CMK (cell line): ENCODE results near the gene LRP1.

Experiments
- DNase-seq: peaks from one replicate; pipeline ENCODE4 v3.0.0-alpha.2; 2010; ENCODE audit warnings: low read depth

LRP1 gene

DNA sequence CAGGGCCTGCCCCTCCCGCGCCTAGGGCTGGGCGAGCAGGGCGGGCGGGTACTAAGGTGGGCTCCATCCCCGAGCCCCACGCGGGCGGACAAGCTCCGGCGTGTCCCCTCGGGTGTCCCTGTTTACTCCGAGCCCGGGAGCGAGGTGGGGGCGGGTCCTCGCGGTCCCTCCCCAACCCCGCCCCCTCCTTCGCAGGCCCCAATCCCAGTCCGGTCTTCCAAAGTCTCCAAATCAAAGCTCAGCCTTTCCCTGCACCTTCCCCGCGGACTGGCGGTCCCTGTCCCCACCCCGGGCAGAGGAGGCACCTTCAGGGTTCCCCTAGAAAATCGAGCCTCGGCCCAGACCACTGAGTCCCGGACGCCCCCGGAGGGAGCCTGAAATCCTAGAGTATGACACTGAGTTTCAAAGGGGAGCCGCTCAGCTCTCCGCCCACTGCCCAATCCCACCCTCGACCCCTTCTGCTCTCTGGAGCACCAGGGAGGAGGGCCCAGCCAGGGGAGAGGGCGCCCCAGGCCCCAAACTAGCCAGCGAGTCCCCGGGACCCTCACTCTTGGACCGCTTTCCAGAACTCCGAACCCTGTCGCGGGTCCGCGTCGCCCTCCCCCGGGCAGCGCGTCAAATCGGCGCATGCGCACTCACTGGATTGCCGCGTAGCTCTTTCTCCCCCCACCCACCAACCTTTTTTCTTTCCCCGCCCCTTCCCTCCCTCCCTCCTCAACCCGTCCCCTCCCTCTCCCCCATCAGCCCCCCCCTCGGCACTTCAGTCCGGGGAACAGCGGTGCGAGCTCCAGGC is at the start of gene LRP1:
TSS of gene LRP1 (plus strand) at position 758 of the 793 bp plus-strand sequence. CDS start 482 bp downstream, outside the sequence.
- no peak for DNase-seq

DNA sequence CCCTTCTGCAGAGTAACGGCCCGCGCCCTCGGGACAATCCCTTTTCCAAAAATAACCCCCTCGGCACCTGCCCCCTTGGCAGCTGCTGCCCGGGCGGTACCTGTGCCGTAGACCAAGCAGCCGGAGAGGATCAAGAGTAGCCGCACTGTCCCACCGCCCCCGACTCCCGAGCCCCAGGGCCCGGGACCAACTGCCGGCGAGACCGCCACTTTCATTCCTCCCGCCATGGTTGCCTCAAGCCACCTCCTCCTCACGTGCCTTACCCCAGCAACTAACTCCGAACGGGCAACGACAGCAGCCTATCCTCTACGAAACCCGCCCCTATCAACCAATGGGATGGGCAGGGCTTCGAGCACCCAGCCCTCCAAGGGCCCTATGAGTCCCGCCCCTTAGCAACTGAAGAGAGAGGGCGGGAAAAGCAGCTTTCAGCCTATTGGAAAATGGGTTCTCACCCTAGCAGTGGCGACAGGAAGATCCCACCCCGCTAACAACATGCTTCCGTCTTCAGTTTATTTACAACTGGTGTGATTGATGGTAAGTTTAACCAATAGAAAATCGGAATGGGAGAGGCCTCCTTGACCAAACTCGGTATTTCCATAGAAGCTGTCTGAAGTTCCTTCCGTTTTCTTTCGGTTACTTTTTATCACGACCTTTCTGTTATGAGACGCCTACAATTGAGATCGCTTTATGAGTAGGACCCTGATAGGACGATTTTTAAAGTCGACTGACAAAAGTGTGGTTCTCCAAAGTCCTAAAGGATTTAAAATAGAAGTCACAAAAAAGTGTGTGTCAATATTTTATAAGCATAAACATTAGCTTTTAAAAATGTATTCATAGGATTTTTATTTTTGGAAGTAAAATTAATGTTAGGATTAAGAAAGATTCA is 49.5 kb upstream of the LRP1 start, which contains the start of gene NEMP1:
TSS of gene NEMP1 (minus strand) at position 273 of the 886 bp plus-strand sequence. CDS start at position 227, 46 bp downstream.
- peak; percentile 98 for DNase-seq

DNA sequence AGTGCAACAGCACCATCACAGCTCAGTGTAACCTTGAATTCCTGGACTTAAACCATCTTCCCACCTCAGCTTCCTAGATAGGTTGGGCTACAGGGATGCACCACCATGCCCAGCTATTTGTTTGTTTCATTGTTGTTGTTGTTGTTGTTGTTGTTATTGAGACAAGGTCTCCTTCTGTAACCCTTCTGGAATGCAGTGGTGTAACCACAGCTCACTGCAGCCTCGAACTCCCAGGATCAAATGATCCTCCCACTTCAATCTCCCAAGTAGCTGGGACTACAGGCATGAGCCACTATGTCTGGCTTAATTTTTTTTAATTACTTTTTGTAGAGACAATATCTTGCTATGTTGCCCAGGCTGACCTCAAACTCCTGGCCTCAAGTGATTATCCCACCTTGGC is 48.5 kb upstream of the LRP1 start:
- no peak for DNase-seq

DNA sequence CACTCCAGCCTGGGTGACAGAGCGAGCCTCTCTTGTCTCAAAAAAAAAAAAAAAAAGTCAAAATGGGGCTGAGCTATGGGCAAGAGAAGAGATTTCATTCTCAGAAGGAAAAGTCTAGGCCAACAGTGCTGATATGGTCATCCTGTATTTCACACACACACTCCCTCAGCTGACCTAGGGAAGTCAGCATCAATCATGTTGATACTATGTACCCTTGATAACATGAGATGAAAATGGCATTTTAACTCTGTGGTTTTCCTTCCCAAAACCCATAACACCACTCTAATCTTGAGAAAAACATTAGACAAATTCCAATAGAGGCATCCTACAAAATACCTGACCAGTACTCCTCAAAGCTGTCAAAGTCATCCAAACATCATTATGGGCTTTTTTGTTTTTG is 47.4 kb upstream of the LRP1 start:
- DNase-seq, result no peak

DNA sequence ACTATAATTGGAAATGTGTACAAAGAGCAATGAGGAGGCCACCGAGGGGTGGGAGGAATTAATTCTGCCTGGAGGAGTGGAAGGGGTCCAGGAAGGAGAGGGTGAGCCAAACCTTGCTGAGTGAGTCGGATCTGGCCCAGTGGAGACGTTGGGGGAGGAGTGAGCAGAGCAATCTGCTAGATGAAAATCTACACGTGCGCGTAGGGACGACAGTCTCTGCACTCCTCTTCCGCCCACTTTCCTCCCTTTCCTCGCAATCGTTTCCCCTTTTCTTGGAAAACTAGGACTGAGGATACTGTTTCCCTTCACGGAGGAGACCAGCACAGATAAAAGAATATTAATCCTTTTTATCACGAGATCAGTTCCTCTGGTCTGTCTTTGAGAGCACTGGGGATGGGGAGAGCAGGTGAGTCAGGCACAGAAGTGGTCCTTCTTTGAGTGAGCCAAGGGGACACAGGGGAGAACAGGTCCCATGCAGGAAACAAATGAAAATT is 42.2 kb upstream of the LRP1 start:
- DNase-seq, result no peak

DNA sequence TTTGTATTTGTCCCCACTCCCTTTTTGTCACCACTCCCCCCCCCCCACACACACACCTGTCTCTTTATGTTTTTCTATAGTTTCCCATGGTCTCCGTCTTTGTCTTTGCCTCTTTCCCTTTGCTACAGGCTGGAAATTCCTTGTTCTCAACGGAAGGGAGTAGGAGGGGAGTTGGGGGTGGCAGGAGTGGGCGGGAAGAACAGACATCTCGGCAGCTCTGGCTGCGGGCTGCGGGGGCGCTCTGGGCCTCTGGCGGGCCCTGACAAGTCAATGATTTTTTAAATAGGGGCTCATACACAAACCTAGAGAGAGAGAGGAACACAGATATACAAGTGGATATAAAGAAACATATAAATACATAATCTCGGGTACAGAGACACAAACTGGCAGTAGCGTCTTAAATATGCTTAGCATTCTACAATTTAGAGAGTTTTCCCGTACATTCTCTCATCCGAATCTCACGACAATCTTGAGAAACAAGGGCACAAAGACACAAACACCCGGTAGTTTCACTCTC is 41.7 kb upstream of the LRP1 start:
- no peak for DNase-seq

DNA sequence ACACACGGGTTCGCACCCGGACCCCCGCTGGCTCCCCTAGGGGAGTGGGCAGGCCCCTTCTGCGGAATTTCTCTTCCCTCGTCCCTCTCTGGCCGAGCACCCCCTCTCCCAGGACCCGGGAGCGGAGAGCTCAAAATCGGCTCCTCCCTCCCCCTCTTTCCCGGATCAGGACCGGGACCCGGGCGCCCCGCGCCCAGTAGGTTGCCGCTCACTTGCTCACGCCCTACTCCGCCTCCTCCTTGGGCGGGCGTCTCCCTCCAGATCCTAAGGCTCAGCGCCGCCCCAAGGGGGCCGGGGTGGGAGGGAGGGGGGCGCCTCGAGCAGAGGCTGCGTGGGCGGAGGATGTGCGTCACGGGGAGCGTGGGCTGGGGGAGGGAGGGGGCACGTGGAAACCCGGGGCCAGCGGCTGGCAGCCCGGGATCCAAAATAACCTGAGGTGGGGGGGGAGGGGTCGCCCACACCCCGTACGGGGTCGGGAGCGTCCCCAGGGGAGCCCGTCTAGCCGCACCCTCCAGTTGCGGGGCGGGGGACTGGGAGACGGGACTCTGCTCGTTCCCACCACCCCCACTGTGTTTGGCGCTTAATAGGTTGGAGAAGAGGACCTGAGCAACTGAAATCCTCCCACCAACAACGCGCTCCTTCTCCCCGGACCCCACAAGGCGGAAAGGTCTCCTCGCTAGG is 41.1 kb upstream of the LRP1 start:
- DNase-seq, result peak; percentile 80

DNA sequence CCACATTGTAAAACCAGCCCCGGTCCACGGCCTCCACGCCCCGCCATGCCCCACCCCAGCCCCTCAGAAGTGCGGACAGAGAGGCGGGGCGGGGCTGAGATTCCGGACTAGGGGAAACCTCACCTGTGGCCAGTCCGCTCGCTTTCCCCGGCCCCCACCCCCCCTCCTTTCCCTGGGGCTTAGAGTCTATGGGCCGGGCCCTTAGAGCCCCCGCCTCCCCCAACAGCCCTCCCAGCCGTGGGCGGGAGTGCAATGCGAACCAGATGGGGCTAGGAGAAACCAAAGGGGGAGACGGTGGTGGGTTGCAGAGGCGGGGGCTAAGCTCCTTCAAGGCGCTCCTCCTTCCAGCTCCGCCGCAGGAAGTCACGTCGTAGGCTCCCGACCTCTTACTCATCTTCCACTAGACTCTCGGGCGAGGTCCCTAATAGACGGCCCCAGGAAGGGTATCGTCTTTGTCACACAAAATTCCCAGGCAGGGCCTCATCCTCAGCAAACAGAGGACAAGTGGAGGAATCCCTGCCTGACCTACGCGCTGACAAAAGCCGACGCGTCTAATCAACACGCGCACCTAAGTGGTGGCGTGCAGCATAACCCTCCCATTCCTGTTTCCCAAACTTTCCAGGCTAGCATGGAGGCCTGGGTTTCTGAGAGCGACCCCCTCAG is 40.5 kb upstream of the LRP1 start:
- peak; percentile 83 for DNase-seq

DNA sequence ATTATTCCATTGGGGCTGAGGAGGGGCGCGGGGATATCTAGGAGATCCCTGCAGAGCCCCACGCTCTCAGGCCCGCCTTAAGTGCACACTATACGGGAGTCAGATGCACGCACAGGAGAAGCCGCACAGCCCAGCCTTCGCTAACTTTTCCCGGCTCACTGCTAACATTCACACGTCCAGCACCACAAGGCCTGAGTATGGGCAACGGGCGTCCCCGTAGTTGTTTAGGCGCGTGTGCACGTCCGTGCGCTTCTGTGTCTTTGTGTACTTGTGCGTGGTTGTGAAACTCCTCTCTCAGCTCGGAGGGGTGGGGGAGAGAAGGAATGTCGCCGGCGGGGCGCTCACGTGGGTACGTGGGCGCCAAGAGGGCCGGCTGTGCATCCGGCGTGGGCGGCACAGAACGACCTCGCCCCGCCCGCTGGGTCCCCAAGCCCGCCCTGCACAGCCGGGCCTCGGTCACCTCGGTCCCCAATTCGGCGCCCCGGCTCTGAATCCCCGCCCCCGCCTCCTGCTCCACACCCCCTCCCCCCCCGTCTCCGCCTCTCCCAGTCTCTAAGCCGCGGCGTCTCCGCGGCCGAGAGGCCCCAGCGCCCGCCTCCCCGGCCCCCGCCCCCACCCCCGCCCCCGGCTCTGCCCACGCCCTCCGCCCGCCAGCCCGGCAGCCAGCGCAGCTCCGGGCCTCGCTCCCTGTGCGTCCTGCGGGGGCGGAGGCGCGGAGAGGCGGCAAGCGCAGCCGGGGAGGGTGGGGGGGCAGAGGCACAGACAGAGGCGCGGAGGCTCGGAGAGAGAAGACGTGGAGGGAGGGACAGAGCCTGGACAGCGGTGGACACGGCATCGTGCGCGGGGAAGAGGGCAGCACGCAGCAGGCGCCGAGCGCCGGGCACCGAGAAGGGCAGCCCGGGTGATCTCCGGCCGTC is 39.7 kb upstream of the LRP1 start, which contains the start of gene NAB2:
TSS of gene NAB2 (plus strand) at position 761 of the 917 bp plus-strand sequence. CDS start 158 bp downstream, outside the sequence.
- DNase-seq, result peak; percentile 79

DNA sequence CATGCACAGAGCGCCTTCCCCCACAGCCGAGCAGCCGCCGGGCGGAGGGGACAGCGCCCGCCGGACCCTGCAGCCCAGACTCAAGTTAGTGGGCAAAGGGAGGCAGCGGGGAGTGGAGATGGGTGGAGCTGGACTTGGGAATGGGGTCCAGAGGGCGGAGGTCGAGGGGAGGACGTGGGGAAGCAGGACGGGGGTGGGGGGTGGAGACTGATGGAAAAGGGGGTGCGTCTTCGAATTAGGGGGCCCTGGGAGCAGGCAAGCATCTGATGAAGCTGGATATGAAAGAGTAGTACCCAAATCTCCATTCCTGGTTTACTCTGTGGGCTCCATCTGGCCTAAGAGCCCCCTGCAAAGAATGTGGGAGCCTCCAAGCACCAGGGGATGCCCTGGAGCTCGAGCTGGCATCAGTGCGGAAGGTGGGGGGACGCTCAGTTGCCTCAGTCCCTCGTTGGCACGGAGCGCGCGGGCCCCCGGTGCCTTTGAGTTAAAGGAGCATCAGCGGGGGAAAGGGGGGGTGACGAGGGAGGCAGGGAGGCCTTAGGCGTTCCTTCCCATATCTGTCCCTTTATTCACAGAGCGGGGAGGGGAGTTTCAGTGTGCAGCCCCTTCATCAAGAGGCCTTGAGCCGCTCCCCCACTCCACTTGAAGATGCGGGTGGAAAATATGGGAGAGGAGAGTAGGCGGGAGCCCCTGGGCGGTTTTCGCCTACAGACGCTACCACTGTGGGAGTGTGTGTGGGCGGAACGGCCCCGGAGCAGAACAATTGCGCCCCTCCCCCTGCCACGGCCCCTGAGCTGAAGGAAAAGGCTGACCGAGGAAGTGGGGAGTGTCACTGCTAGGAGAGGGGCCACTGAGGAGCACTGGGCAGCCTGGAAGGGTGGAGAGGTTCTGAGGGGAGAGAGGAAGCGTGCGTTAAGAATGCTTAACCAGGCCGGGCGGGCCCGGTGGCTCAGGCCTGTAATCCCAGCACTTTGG is 38.7 kb upstream of the LRP1 start:
- DNase-seq, result peak; percentile 77

DNA sequence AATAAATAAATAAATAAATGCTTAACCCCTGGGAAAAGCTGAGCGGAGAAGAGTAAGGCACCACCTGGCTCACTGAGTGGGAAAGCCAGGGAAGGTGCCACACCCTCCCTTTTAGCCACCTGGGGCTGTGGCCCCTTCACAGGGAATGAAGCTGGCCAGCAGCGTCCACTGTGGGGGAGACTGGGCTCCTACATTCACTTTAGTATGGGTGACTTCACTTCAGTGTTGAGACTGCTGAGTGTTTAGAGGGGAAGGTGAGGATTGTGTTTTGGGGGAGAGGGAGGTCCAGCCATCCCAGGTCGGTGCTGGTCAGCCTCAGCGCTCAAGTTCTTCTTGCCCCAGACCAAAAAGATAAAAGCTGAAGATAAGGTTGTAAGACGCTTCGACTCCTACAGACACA is 37.8 kb upstream of the LRP1 start:
- no peak for DNase-seq

DNA sequence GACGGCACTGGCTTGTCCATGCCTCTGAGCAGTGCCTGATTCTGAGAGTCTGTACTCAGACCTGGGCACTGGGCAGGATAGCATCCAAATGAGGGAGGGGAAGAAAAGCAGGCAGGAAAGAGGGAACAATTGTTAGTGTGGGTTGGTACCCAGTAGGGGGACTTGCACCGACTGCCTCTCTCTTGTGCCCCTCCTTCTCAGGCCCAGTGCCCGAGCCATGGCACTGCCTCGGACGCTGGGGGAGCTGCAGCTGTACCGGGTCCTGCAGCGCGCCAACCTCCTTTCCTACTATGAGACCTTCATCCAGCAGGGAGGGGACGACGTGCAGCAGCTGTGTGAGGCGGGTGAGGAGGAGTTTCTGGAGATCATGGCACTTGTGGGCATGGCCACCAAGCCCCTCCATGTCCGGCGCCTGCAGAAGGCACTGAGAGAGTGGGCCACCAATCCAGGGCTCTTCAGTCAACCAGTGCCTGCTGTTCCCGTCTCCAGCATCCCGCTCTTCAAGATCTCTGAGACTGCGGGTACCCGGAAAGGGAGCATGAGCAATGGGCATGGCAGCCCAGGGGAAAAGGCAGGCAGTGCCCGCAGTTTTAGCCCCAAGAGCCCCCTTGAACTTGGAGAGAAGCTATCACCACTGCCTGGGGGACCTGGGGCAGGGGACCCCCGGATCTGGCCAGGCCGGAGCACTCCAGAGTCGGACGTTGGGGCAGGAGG is 37.2 kb upstream of the LRP1 start:
- no peak for DNase-seq

DNA sequence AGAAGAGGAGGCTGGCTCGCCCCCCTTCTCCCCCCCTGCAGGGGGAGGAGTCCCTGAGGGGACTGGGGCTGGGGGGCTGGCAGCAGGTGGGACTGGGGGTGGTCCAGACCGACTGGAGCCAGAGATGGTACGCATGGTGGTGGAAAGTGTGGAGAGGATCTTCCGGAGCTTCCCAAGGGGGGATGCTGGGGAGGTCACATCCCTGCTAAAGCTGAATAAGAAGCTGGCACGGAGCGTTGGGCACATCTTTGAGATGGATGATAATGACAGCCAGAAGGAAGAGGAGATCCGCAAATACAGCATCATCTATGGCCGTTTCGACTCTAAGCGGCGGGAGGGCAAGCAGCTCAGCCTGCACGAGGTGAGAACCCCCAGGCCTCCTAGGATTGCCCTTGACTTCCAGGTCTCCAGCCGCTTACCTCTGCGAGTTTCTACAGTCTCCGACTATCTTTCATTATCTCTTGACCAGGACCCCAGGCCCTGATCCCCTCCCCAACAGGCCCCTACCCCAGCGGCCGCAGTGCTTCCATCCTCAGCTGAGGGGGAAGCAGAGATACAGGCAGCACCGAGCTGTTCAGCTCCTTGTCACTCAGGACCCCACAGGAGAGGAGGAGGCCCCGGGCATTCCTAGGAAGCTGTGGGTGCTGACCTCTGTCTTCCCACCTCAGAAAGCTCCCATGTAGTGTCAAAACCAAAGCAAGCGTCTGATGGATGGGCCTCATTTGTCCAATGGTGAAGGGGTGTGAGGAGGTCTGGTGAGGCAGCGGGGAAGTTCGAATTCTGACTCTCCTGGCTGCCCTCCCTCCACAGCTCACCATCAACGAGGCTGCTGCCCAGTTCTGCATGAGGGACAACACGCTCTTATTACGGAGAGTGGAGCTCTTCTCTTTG is 36.4 kb upstream of the LRP1 start:
- DNase-seq, result no peak

DNA sequence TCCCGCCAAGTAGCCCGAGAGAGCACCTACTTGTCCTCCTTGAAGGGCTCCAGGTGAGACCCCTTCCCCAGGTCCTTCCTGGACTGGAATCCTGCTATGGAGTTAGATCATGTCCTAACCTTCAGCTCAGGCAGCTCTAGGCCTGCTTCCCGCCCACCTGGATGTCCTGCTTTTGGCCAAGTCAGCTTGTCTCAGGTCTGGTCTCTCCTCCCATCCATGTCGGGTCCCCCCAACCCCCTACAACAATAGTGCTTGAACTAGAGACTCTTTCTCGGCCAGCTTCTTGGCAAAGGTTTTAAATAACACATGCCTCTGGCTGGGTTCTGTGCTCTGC is 35.8 kb upstream of the LRP1 start:
- DNase-seq, result no peak

DNA sequence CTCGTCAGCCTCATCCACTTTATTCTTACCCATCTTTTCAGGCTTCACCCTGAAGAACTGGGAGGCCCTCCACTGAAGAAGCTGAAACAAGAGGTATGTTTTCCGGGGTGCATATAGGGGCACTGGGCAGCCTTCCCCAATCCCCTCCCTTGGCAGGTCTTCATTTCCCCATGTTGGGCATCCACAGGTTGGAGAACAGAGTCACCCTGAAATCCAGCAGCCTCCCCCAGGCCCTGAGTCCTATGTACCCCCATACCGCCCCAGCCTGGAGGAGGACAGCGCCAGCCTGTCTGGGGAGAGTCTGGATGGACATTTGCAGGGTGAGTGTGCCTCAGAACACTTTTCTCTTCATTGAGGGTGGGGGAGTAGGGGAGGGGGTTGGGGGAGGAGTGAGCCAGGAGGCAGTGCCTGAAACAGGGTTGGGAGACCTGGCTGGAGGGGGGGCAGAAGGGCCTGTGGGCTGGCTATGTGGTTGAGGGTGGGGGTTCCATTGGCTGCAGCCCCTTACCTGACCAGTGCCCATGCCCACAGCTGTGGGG is 35.3 kb upstream of the LRP1 start:
- no peak for DNase-seq

DNA sequence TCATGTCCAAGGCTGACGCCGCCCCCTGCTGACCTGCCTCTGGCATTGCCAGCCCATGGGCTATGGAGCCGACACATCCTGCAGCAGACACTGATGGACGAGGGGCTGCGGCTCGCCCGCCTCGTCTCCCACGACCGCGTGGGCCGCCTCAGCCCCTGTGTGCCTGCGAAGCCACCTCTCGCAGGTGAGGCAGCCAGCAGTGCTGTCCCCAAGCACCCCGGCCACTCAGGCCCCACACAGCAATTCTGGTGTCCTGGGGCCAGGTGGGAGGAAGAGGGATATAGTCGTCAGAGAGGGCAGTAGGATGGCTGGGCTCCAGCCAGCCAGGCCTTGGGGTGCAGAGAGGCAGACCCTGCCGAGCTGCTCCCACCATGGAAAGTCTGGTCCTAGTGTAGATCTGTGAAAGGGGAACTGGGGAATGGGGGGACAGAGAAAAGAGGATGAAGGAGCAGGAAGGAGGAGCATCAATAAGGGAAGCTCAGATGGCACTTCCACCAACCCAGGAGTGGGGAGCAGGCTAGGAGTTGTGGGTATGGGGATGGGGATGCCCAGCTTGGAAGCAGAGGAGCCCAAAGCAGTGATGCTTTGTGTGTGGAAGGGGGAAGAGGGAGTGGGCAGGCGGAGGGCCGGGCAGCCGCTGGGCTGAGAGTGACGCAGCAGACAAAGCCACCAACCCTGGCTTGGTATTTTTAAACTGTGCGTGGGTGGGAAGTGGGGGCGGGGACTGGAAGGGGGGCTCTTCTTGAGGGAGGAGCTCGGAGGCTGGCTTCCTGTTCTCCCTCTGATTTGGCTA is 34.7 kb upstream of the LRP1 start:
- DNase-seq, result no peak
